HK-2 (cell line): ENCODE measurements around the gene SMAD3.

Experiments used
- DNase-seq: peaks from one replicate; pipeline ENCODE4 v3.0.0-alpha.2; 2018; ENCODE audit not compliant: unreplicated experiment

Gene SMAD3

GRCh38 chr15:67096546-67097294, 31.3 kb downstream of the SMAD3 start:
- DNase-seq, result no peak

GRCh38 chr15:67097424-67097823, 32.0 kb downstream of the SMAD3 start:
- no peak for DNase-seq

GRCh38 chr15:67097930-67098740, 32.7 kb downstream of the SMAD3 start:
- DNase-seq, result no peak

- DNase-seq, result no peak
Measured at GRCh38 chr15:67098768-67099282, 33.4 kb downstream of the SMAD3 start.

GRCh38 chr15:67100124-67100791, 34.9 kb downstream of the SMAD3 start:
- DNase-seq, result no peak

GRCh38 chr15:67100801-67101581, 35.6 kb downstream of the SMAD3 start:
- no peak for DNase-seq

- no peak for DNase-seq
Measured at GRCh38 chr15:67101911-67102598, 36.7 kb downstream of the SMAD3 start.

- DNase-seq, result no peak
Measured at GRCh38 chr15:67102599-67102929, 37.2 kb downstream of the SMAD3 start.

GRCh38 chr15:67103021-67103420, 37.6 kb downstream of the SMAD3 start:
- no peak for DNase-seq

GRCh38 chr15:67103432-67103831, 38.0 kb downstream of the SMAD3 start:
- no peak for DNase-seq

GRCh38 chr15:67103869-67104268, 38.5 kb downstream of the SMAD3 start:
- DNase-seq, result no peak

- DNase-seq, result no peak
Measured at GRCh38 chr15:67104510-67104909, 39.1 kb downstream of the SMAD3 start.

- peak; percentile 85 for DNase-seq
Measured at GRCh38 chr15:67105065-67105951, 39.9 kb downstream of the SMAD3 start.

- DNase-seq, result no peak
Measured at GRCh38 chr15:67105991-67106763, 40.8 kb downstream of the SMAD3 start.

GRCh38 chr15:67106764-67107013, 41.3 kb downstream of the SMAD3 start:
- DNase-seq, result no peak

- DNase-seq, result peak; percentile 81
Measured at GRCh38 chr15:67107014-67107812, 41.8 kb downstream of the SMAD3 start.

- no peak for DNase-seq
Measured at GRCh38 chr15:67108122-67108961, 42.9 kb downstream of the SMAD3 start.
